HCT116 (cell line): ENCODE results near the gene PYGL.

Experiments used
- CTCF ChIP-seq, 3 experiments: fragments of 200-600 bp in 1 of 3; sonication (generic) in 1 of 3; IDR thresholded peaks in 2 of 3; conservative IDR thresholded peaks in 1 of 3; 2 replicates each; pipeline ENCODE4 v1.5.1; 2012 to 2017; ENCODE audit warnings: low read depth in 2 of 3, low read length in 2 of 3, antibody characterized with exemption in 1 of 3, borderline replicate concordance in 1 of 3, control low read depth in 1 of 3, mild to moderate bottlenecking in 1 of 3, mixed read lengths in 1 of 3, mixed run types in 1 of 3, moderate library complexity in 1 of 3; ENCODE audit not compliant: insufficient read depth in 1 of 3
- EGR1 ChIP-seq: IDR thresholded peaks from 2 replicates; pipeline ENCODE4 v1.6.1; 2012; ENCODE audit warnings: low read depth
- YY1 ChIP-seq: IDR thresholded peaks from 2 replicates; pipeline ENCODE4 v1.6.1; 2011; ENCODE audit warnings: low read length, low read depth, moderate library complexity, mild to moderate bottlenecking; ENCODE audit not compliant: insufficient replicate concordance; ENCODE audit errors: extremely low read depth

GRCh38 chr14:50941151-50941550, 3.1 kb downstream of the PYGL start:
- TF ChIP-seq YY1 (no peak), EGR1 (no peak), CTCF (IDR thresholded peaks at IDR 0.05 in 2 of 3, conservative IDR thresholded peaks at IDR 0.05 in 1 of 3; ENCODE audit: borderline replicate concordance in 1 of 3, insufficient read depth in 1 of 3, low read depth in 2 of 3, low read length in 2 of 3) (no peak)
